K562 (cell line): Measurements from ENCODE around the gene MOSPD3. TPM values are rescaled to one million over a fixed set of nuclear protein-coding genes. Genes with fewer than 3 reads are reported as not detected.

Experiments used
- BCOR ChIP-seq: fragments of 450-650 bp; IDR thresholded peaks from 2 replicates; pipeline ENCODE4 v1.6.1; 2016
- HDAC1 ChIP-seq, 2 experiments: fragments of 450-650 bp; IDR thresholded peaks; 2 replicates each; pipeline ENCODE4 v1.6.1; 2016 to 2017; ENCODE audit warnings: inconsistent platforms in 1 of 2, mild to moderate bottlenecking in 1 of 2, moderate library complexity in 1 of 2
- KDM5B ChIP-seq: fragments of 200-600 bp; sonication (generic); IDR thresholded peaks from 2 replicates; pipeline ENCODE4 v1.6.1; 2012; ENCODE audit warnings: low read depth, mild to moderate bottlenecking, moderate library complexity, low read length, control low read depth, inconsistent platforms; ENCODE audit not compliant: insufficient replicate concordance
- NFIX ChIP-seq: fragments of 250-450 bp; sonication (Bioruptor Pico); IDR thresholded peaks from 2 replicates; pipeline ENCODE4 v1.4.0; 2020; ENCODE audit warnings: low read depth, mild to moderate bottlenecking, moderate library complexity
- POLR2A ChIP-seq: fragments of 450-650 bp; conservative IDR thresholded peaks from 2 replicates; pipeline ENCODE4 v1.6.1; 2016
- ZBTB1 ChIP-seq: sonication (generic); formaldehyde crosslinking; IDR thresholded peaks from 2 replicates; pipeline ENCODE4 v1.8.1; 2023; ENCODE audit warnings: missing genetic modification reagents, low read depth, mild to moderate bottlenecking, borderline replicate concordance
- ZNF316 ChIP-seq: fragments of 450-650 bp; IDR thresholded peaks from 2 replicates; pipeline ENCODE4 v1.6.1; 2016
- ZNF449 ChIP-seq: fragments of 250-450 bp; sonication (Bioruptor Pico); IDR thresholded peaks from 2 replicates; pipeline ENCODE4 v1.8.0; 2022; ENCODE audit warnings: moderate library complexity, mild to moderate bottlenecking, inconsistent platforms
- ZNF57 ChIP-seq: fragments of 450-650 bp; formaldehyde crosslinking; IDR thresholded peaks from 2 replicates; pipeline ENCODE4 v1.4.0; 2020; ENCODE audit warnings: mild to moderate bottlenecking, moderate library complexity
- ZNF764 ChIP-seq: fragments of 250-450 bp; sonication (Bioruptor Pico); IDR thresholded peaks from 2 replicates; pipeline ENCODE4 v1.4.0; 2020; ENCODE audit warnings: low read depth, mild to moderate bottlenecking, moderate library complexity
- polyA plus RNA-seq, 8 experiments: library from polyadenylated mRNA; depleted of rRNA in 4 of 8; stranded (reverse) in 5 of 8; unstranded in 3 of 8; fragments of >200 nt; fragmentation: Nextera tagmentation in 2 of 8; fragmentation: Illumina TruSeq in 1 of 8; extraction: Ambion mirVana in 2 of 8; extraction: Trizol in 1 of 8; gene quantifications; 2 replicates each; pipeline versions ENCODE4 v1.2.1 to v1.2.3, GENCODE V29; 2011 to 2014; ENCODE audit warnings: inconsistent platforms in 1 of 8, missing spikeins in 1 of 8
- total RNA-seq, 7 experiments: library from RNA; depleted of rRNA in 6 of 7; stranded (reverse); fragments of >200 nt in 6 of 7; fragmentation: Illumina TruSeq in 2 of 7; extraction: Trizol in 2 of 7; gene quantifications; 2 replicates each; pipeline versions ENCODE4 v1.2.1 to v1.2.3, GENCODE V29; 2011 to 2021; ENCODE audit warnings: low replicate concordance in 1 of 7
- TF ChIP-seq, protein P1 (sequence below): fragments of 200-800 bp; sonication (Bioruptor generic); IDR thresholded peaks from 2 replicates; pipeline ENCODE4 v1.6.1; 2017; ENCODE audit warnings: missing genetic modification characterization, missing compliant biosample characterization
- TF ChIP-seq, protein P2 (sequence below): fragments of 450-650 bp; IDR thresholded peaks from 2 replicates; pipeline ENCODE4 v1.6.1; 2016; ENCODE audit warnings: antibody characterized with exemption

Gene MOSPD3
- total and polyA plus RNA-seq, 9 of the 15 experiments (the other 6 are each of a cell fraction or from before 2014, with no cell fraction given), result 1.4 to 32.1 (median 7.3) TPM

DNA sequence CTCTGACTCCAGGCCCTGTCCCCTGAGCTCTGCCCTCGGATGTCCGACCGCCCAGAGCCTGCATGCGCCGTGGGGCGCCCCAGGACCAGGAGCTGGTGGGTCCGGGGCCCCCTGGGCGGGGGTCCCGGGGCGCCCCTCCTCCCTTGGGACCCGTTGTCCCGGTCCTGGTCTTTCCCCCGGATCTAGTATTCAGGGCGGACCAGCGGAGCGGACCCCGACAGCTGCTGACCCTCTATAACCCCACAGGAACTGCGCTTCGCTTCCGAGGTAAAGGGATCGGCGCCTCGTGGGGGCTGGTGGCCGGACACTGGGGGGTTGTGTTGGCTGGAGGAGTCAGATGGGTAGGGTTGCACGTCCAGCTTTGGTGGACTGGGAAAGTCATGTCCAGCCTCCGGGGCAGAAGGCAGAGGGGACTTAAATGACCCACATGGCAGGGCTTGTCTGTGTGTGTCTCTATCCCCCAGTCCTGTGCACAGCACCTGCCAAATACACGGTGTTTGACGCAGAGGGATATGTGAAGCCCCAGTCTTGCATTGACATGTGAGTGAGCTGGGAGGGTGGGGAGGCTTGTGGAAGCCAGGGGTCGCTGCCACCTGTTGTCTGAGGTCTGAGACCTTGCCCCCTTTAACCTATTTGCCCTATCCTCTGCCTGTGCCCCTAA lies 520 bp downstream of the MOSPD3 start (continued):
- TF ChIP-seq ZNF449 (CRISPR knock-in tag) (no peak), BCOR (no peak), HDAC1 (IDR thresholded peaks at IDR 0.05) (0 out of 4 replicates have a peak, but pooled peaks of 1 of the 2 experiments have one; percentile 17), KDM5B (peak; percentile 2), NFIX (CRISPR knock-in tag) (no peak), ZNF316 (no peak), ZNF57 (CRISPR knock-in tag) (no peak), ZNF764 (CRISPR knock-in tag) (peak; percentile 94), ZBTB1 (CRISPR knock-in tag) (no peak), POLR2A (no peak)
- TF ChIP-seq, protein P1, sequence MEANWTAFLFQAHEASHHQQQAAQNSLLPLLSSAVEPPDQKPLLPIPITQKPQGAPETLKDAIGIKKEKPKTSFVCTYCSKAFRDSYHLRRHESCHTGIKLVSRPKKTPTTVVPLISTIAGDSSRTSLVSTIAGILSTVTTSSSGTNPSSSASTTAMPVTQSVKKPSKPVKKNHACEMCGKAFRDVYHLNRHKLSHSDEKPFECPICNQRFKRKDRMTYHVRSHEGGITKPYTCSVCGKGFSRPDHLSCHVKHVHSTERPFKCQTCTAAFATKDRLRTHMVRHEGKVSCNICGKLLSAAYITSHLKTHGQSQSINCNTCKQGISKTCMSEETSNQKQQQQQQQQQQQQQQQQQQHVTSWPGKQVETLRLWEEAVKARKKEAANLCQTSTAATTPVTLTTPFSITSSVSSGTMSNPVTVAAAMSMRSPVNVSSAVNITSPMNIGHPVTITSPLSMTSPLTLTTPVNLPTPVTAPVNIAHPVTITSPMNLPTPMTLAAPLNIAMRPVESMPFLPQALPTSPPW (CRISPR knock-in tag), result no peak
- TF ChIP-seq, protein P2, sequence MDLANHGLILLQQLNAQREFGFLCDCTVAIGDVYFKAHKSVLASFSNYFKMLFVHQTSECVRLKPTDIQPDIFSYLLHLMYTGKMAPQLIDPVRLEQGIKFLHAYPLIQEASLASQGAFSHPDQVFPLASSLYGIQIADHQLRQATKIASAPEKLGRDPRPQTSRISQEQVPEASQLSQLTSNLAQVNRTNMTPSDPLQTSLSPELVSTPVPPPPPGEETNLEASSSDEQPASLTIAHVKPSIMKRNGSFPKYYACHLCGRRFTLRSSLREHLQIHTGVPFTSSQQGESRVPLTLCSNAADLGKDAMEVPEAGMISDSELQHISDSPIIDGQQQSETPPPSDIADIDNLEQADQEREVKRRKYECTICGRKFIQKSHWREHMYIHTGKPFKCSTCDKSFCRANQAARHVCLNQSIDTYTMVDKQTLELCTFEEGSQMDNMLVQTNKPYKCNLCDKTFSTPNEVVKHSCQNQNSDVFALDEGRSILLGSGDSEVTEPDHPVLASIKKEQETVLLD, result peak; percentile 31; the same call in 1 of the 2 replicates
